ENCODE measurements around the gene LRRN4. TPM values are rescaled to one million over a fixed set of nuclear protein-coding genes. Genes with fewer than 3 reads are reported as not detected.

Gene LRRN4
- total RNA-seq, 2 experiments from 2014 or later, result 0.09 TPM; not detected in 1

DNA sequence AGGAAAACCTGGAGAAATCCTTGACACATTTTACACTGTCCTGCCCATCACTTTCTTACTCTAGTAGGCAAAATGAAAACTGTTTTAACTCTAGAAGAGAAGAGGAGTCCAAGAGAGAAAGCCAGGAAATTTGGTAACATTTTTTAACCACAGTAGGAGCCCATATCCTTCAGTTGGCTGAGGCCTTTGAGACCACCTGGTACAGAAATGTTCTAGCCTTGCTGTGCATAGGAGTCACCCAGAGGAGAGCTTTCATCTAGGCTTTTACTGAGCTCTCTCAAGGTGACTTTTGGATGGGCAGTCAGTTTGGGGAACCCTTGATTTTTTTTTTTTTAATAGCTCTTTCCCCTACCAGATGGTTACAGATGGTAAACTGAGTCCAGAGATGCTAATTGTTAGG lies 25.0 kb downstream of the LRRN4 start:
- no peak for ATAC-seq
- intact Hi-C loops (cut with DNase I, micrococcal nuclease), result no loop called here
- CTCF ChIA-PET, result no interaction called here
- POLR2A ChIA-PET, result interaction anchor here (0.7 kb wide), 1 partner anchor 1983 kb away, joined by 4 read pairs; no protein-coding TSS in a partner anchor
- Mint-ChIP-seq H3K9me3 (ENCODE audit: low read depth) (peaks cover 8% of the 10 kb centered on the region), H3K36me3 (ENCODE audit: low read depth) (peaks cover 50% of the 10 kb centered on the region), H3K27me3 (no peaks in the 10 kb centered on the region), H3K4me1 (peaks cover 39% of the 10 kb centered on the region), H3K27ac (no peak overlapping the region), H3K4me3 (no peak overlapping the region)
- no peak for DNase-seq

DNA sequence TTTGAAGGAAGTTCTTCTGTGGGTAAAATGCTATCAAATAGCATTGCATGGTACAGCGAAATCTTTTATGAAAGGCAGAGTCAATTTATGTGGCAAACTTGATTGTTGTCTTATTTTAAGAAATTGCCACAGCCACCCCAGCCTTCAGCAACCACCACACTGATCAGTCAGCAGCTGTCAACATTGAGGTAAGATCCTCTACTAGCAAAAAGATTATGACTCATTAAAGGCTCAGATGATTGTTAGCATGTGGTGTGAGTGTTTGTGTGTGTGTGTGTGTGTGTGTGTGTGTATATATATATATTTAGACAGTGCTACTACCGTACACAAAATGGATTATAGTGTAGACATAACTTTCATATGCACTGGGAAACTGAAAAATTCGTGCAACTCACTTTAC lies 27.8 kb downstream of the LRRN4 start:
- Mint-ChIP-seq H3K27ac (no peak overlapping the region), H3K27me3 (no peaks in the 10 kb centered on the region), H3K4me3 (no peak overlapping the region), H3K36me3 (ENCODE audit: low read depth) (peaks cover 55% of the 10 kb centered on the region), H3K4me1 (peaks cover 37% of the 10 kb centered on the region), H3K9me3 (ENCODE audit: low read depth) (peaks cover 8% of the 10 kb centered on the region)
- ChIA-PET CTCF (no interaction called here), POLR2A (no interaction called here)
- intact Hi-C loops (cut with DNase I, micrococcal nuclease), result no loop called here
- peak; percentile 90 for ATAC-seq
- DNase-seq, result peak; percentile 42

DNA sequence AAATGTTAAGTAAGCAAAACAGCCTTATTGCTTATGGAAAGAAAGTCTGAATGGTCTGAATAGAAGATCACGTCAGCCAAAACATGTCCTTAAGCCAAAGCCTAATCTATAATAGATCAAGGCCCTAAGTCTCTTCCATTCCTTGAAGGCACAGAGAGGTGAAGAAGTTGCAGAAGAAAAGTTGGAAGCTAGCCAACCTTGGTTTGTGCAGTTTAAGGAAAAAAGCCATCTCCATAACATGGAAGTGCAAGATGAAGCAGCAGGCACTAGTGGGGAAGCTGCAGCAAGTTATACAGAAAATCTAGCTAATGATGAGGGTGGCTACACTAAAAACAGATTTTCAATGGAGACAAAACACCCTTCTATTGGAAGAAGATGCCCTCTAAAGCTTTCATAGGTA lies 29.1 kb downstream of the LRRN4 start:
- Mint-ChIP-seq H3K27me3 (no peaks in the 10 kb centered on the region), H3K9me3 (ENCODE audit: low read depth) (peaks cover 8% of the 10 kb centered on the region), H3K27ac (no peak overlapping the region), H3K4me3 (no peak overlapping the region), H3K36me3 (ENCODE audit: low read depth) (peaks cover 53% of the 10 kb centered on the region), H3K4me1 (peaks cover 28% of the 10 kb centered on the region)
- ChIA-PET CTCF (no interaction called here), POLR2A (no interaction called here)
- no peak for DNase-seq
- intact Hi-C loops (cut with DNase I, micrococcal nuclease), result no loop called here
- no peak for ATAC-seq

DNA sequence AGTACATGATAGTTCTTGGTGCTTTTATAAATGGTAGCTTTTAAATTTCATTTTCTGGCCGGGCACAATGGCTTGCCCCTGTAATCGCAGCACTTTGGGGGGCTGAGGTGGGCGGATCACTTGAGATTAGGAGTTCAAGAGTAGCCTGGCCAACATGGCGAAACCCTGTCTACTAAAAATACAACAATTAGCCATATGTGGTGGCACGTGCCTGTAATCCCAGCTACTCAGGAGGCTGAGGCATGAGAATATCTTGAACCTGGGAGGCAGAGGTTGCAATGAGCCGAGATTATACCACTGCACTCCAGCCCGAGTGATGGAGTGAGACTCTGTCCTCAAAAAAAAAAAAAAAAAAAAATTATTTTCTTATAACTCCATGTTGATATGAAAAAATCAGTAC lies 36.0 kb downstream of the LRRN4 start:
- intact Hi-C loops (cut with DNase I, micrococcal nuclease), result no loop called here
- Mint-ChIP-seq H3K36me3 (ENCODE audit: low read depth) (peaks cover 54% of the 10 kb centered on the region), H3K4me3 (no peak overlapping the region), H3K4me1 (peaks cover 31% of the 10 kb centered on the region), H3K27ac (no peak overlapping the region), H3K27me3 (no peaks in the 10 kb centered on the region), H3K9me3 (ENCODE audit: low read depth) (no peaks in the 10 kb centered on the region)
- CTCF ChIA-PET, result no interaction called here
- no peak for DNase-seq
- ATAC-seq, result no peak
- POLR2A ChIA-PET, result no interaction called here

DNA sequence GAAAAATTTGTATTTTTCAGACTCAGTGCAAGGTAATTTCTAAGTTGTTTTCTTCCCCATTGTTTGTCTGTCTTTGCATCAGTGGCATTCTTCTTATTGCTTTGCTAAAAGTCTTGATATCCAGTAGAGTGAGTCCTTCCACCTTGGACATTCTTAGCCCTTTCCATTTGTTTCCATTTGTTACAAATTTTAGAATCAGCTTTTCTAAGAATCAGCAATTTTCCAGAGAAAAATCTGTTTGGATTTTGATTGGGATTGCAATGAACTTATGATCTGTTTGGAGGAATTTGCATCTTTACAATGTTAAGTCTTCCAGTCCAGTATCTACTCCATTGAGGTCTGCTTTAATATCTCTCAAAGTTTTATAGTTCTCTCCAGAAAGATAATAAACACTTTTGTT lies 36.4 kb downstream of the LRRN4 start:
- no peak for ATAC-seq
- Mint-ChIP-seq H3K4me1 (peaks cover 33% of the 10 kb centered on the region), H3K27ac (no peak overlapping the region)

DNA sequence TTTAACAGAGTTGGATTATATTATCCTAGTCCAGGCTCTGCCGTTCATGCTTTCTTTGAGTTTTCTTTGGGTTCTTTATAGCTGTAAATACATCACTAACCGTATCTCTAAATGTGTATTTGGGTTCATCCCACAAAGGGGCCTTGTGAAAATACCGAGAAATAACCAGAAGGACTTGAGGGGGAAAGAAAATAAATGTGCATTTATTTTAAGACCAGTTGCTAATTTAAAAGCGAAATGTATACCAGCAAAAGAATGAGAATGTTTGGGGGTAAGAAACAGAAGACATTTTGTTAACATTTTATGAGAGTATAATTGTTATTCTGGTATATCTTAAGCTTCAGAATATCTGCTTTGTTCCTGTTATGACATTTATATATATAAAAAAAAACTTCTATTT lies 38.9 kb downstream of the LRRN4 start:
- ChIA-PET POLR2A (interaction anchor here (0.6 kb wide), 1 partner anchor 205 kb away, joined by 3 read pairs; no protein-coding TSS in a partner anchor), CTCF (interaction anchor here (1.1 to 1.6 kb wide), 2 partner anchors 11 to 17 kb away, joined by 3 to 5 read pairs; no protein-coding TSS in a partner anchor)
- Mint-ChIP-seq H3K4me3 (no peak overlapping the region), H3K9me3 (ENCODE audit: low read depth) (no peaks in the 10 kb centered on the region), H3K36me3 (ENCODE audit: low read depth) (peaks cover 64% of the 10 kb centered on the region), H3K27ac (no peak overlapping the region), H3K4me1 (peaks cover 36% of the 10 kb centered on the region), H3K27me3 (no peaks in the 10 kb centered on the region)
- ATAC-seq (no peak), DNase-seq (no peak)
- intact Hi-C loops (cut with DNase I, micrococcal nuclease), result no loop called here

More for the DNA sequence above, 36.4 kb downstream of the LRRN4 start:
- intact Hi-C loops (cut with DNase I, micrococcal nuclease), result no loop called here
- no peaks in the 10 kb centered on the region for H3K27me3 Mint-ChIP-seq
- H3K36me3 Mint-ChIP-seq (ENCODE audit: low read depth), result peaks cover 54% of the 10 kb centered on the region
- no peak overlapping the region for H3K4me3 Mint-ChIP-seq
- DNase-seq, result no peak
- POLR2A ChIA-PET, result no interaction called here
- CTCF ChIA-PET, result no interaction called here
- H3K9me3 Mint-ChIP-seq (ENCODE audit: low read depth), result no peaks in the 10 kb centered on the region

DNA sequence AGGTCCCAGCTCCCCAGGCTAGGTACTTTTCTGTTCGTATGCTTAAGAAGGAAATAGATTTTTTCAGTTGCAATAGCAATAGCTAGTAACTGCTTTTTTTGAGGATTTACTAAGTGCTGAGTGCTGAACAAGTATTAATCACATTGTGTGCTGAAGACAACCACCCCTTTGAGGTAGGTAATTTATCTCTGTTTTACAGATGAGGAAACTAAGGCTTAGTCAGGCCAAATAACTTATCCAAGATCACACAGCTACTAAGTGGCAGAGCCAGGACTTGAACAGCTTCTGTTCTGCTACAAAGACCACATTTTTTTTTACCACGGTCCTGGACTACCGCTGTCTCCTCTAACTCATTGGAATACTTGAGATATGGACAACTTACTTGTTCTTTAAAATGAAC lies 39.8 kb downstream of the LRRN4 start:
- POLR2A ChIA-PET, result no interaction called here
- Mint-ChIP-seq H3K9me3 (ENCODE audit: low read depth) (no peaks in the 10 kb centered on the region), H3K36me3 (ENCODE audit: low read depth) (peaks cover 65% of the 10 kb centered on the region), H3K27me3 (no peaks in the 10 kb centered on the region), H3K4me3 (no peak overlapping the region), H3K27ac (no peak overlapping the region), H3K4me1 (peaks cover 36% of the 10 kb centered on the region)
- ATAC-seq (no peak), DNase-seq (no peak)
- intact Hi-C loops (cut with DNase I, micrococcal nuclease), result no loop called here
- CTCF ChIA-PET, result interaction anchor here (0.6 to 1.2 kb wide), 4 partner anchors 9 to 485 kb away, joined by 3 to 4 read pairs (median 4); no protein-coding TSS in a partner anchor

DNA sequence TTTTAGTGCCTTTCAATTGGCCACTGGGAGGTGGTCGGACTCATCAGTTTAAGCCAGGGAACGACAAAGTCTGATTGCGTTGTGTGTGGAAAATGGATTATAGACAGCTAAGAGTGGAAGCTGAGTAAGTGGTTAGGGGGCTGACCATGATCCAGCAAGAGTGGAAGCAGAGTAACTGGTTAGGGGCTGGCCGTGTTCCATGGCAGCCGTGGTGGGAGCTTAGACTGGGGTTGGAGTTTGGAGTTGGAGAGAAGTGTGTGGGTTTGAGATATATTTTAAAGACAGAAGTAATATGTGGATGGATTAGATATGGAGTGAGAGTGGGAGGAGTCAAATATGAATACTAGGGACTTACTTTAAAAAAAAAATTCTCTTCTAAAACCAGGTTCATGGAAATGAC lies 41.7 kb downstream of the LRRN4 start:
- DNase-seq (no peak), ATAC-seq (no peak)
- CTCF ChIA-PET, result interaction anchor here (0.6 to 1.1 kb wide), 2 partner anchors 9 to 224 kb away, joined by 3 read pairs; no protein-coding TSS in a partner anchor
- Mint-ChIP-seq H3K36me3 (ENCODE audit: low read depth) (peaks cover 57% of the 10 kb centered on the region), H3K27ac (peak overlapping the region; percentile 16), H3K9me3 (ENCODE audit: low read depth) (no peaks in the 10 kb centered on the region), H3K4me1 (peaks cover 42% of the 10 kb centered on the region), H3K27me3 (no peaks in the 10 kb centered on the region), H3K4me3 (no peak overlapping the region)
- POLR2A ChIA-PET, result interaction anchor here (0.6 kb wide), 1 partner anchor 98 kb away, joined by 3 read pairs; no protein-coding TSS in a partner anchor
- intact Hi-C loops (cut with DNase I, micrococcal nuclease), result no loop called here

DNA sequence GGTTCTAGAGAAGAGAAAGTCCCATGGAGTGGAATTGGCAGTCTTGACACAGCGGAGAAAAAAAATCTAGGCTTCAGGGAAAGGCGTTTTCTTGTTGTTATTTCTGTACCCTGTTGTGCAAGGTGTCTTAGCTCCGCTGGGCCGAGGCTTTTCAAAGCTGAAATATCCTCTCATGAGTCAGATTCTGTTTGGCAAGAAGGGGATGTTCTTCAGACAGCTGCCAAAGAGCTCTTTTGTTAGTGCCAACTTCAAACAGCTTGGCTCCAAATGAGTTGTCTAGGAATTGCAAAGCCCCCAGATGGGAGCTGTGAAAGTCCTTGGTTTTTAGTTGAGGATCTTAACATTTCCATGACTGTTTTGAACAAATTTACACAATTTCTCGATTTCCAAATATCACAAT lies 45.6 kb downstream of the LRRN4 start:
- POLR2A ChIA-PET, result no interaction called here

DNA sequence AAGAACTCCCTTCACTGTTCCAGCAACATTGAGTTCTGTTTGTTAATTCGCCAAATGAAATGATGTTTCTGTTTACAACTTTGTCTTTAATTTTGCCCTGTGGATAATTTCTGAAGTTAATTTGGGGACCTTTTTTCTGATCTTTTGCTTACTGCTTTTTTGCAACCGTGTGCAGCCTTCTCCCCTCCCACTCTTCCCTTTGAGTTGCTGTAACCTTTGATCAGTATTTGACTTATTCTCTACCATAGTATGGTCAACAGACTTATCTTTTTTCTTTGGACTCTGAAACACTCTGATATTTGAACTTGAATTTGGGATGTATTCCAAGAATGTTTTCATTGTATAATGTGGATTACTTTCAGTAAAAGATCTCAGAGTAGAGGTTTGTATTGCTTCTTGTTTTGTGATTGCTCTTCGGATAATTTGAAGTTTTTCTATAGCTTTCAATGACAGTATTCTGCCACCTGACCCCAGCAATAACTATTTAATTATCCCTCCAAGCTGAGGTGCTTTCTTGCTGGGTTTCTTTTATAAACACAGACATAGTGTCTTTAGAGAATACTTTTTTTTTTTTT lies 46.2 kb downstream of the LRRN4 start:
- no peaks in the 10 kb centered on the region for H3K27me3 Mint-ChIP-seq
- DNase-seq (no peak), ATAC-seq (no peak)
- no peaks in the 10 kb centered on the region for H3K9me3 Mint-ChIP-seq (ENCODE audit: low read depth)
- ChIA-PET POLR2A (no interaction called here), CTCF (interaction anchor here (0.6 to 2.0 kb wide), 7 partner anchors 15 to 479 kb away, joined by 3 to 5 read pairs (median 4); no protein-coding TSS in a partner anchor)
- peak overlapping the region; percentile 96 for H3K4me3 Mint-ChIP-seq
- peaks cover 28% of the 10 kb centered on the region for H3K36me3 Mint-ChIP-seq (ENCODE audit: low read depth)
- H3K27ac Mint-ChIP-seq, result peak overlapping the region; percentile 93
- H3K4me1 Mint-ChIP-seq, result peaks cover 32% of the 10 kb centered on the region
- intact Hi-C loops (cut with DNase I, micrococcal nuclease), result no loop called here

More for the DNA sequence above, 45.6 kb downstream of the LRRN4 start:
- CTCF ChIA-PET, result interaction anchor here (1.2 to 2.0 kb wide), 4 partner anchors 14 to 480 kb away, joined by 3 to 5 read pairs (median 4); no protein-coding TSS in a partner anchor
- Mint-ChIP-seq H3K27ac (no peak overlapping the region), H3K9me3 (ENCODE audit: low read depth) (no peaks in the 10 kb centered on the region), H3K27me3 (no peaks in the 10 kb centered on the region), H3K4me1 (peaks cover 34% of the 10 kb centered on the region), H3K36me3 (ENCODE audit: low read depth) (peaks cover 32% of the 10 kb centered on the region), H3K4me3 (peak overlapping the region; percentile 96)
- ATAC-seq (no peak), DNase-seq (peak; percentile 27)
- intact Hi-C loops (cut with DNase I, micrococcal nuclease), result no loop called here

DNA sequence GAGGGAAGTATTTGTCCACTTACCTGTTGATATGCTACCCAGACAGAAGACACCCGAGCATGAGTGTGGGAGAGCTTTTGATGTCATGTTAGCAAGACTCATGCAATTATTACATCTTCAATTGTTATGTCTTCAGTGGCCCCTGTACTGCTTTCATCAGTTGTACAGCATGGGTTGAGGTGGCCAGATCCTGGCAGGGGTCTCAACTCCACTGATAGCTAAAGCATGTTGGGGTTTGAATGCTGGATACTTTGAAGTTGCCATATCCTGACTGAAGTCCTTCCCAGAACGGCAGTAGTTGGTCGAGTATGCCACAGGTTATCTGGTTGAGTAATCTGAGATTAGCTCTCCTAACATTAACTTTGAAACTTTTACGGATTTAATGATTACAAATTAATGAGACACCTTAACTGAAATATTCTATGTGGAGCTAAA lies 46.7 kb downstream of the LRRN4 start:
- H3K4me1 Mint-ChIP-seq, result peaks cover 27% of the 10 kb centered on the region
- H3K36me3 Mint-ChIP-seq (ENCODE audit: low read depth), result peaks cover 23% of the 10 kb centered on the region
- no peak for DNase-seq
- ChIA-PET CTCF (interaction anchor here (0.6 to 2.0 kb wide), 9 partner anchors 15 to 479 kb away, joined by 3 to 5 read pairs (median 4); no protein-coding TSS in a partner anchor), POLR2A (no interaction called here)
- H3K4me3 Mint-ChIP-seq, result peak overlapping the region; percentile 96
- no peaks in the 10 kb centered on the region for H3K9me3 Mint-ChIP-seq (ENCODE audit: low read depth)
- H3K27ac Mint-ChIP-seq, result peak overlapping the region; percentile 93
- intact Hi-C loops (cut with DNase I, micrococcal nuclease), result no loop called here
- H3K27me3 Mint-ChIP-seq, result no peaks in the 10 kb centered on the region
- no peak for ATAC-seq

DNA sequence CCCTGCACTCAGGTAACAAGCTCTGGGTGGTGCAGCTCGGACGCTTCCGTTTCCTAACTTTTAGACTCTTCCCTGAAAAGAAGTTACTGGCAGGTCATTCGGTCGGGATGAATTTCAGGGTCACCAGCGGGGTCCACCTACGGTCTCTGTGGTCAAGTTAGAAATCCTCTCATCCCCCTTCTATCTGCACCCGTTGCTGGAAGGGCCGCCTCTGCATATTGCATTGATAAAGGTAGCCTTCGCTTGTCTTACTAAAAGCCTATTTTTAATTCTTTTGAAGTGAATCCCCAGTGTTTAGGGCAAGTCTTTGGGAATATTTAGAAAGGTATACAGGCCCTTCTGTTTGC lies 47.3 kb downstream of the LRRN4 start:
- Mint-ChIP-seq H3K4me1 (peaks cover 27% of the 10 kb centered on the region), H3K9me3 (ENCODE audit: low read depth) (no peaks in the 10 kb centered on the region), H3K27me3 (no peaks in the 10 kb centered on the region), H3K4me3 (peak overlapping the region; percentile 96), H3K36me3 (ENCODE audit: low read depth) (peaks cover 18% of the 10 kb centered on the region), H3K27ac (peak overlapping the region; percentile 93)
- ChIA-PET CTCF (interaction anchor here (0.6 to 1.4 kb wide), 4 partner anchors 24 to 475 kb away, joined by 3 to 5 read pairs (median 4); no protein-coding TSS in a partner anchor), POLR2A (no interaction called here)
- no peak for DNase-seq
- no peak for ATAC-seq
- intact Hi-C loops (cut with DNase I, micrococcal nuclease), result no loop called here
